ENCODE measurements around the gene SEMA3E. TPM values are rescaled to one million over a fixed set of nuclear protein-coding genes. Genes with fewer than 3 reads are reported as not detected.

The SEMA3E gene
- total and polyA plus RNA-seq, 8 donors = 0.23 to 2.0 (median 0.97) TPM

- intact Hi-C loops (cut with DNase I) = no loop called here
- WGBS, 2 donors = 78 to 92% methylated on average over 2 of the region's 2 CpGs
- no peaks in the 10 kb centered on the region for H3K36me3 ChIP-seq
- no peak overlapping the region for H3K4me3 ChIP-seq
- H3K27ac ChIP-seq = no peak overlapping the region
- no peaks in the 10 kb centered on the region for H3K9me3 ChIP-seq
- no peak for ATAC-seq
- TF ChIP-seq CTCF (IDR thresholded peaks at IDR 0.05) = no peak
- DNase-seq = no peak
- no peaks in the 10 kb centered on the region for H3K27me3 ChIP-seq
- FAIRE-seq = no peak
- no peaks in the 10 kb centered on the region for H3K4me1 ChIP-seq
Measured at GRCh38 chr7:83519240-83519639, 129.7 kb downstream of the SEMA3E start.

- ATAC-seq (no peak), FAIRE-seq (no peak), DNase-seq (no peak)
- Histone ChIP-seq H3K36me3 (no peaks in the 10 kb centered on the region), H3K27ac (no peak overlapping the region), H3K4me1 (no peaks in the 10 kb centered on the region), H3K27me3 (no peaks in the 10 kb centered on the region), H3K4me3 (no peak overlapping the region), H3K9me3 (no peaks in the 10 kb centered on the region)
- TF ChIP-seq CTCF (IDR thresholded peaks at IDR 0.05) = no peak
- WGBS, 2 donors = 41 to 47% methylated on average over 3 of the region's 3 CpGs
- intact Hi-C loops (cut with DNase I) = no loop called here
Measured at GRCh38 chr7:83517035-83517700, 131.8 kb downstream of the SEMA3E start.

GRCh38 chr7:83514977-83515376 is 134.0 kb downstream of the SEMA3E start:
- intact Hi-C loops (cut with DNase I) = no loop called here
- ATAC-seq = no peak

GRCh38 chr7:83509255-83510021 is 139.5 kb downstream of the SEMA3E start:
- 54 to 58% methylated on average over 3 of the region's 3 CpGs for WGBS, 2 donors
- H3K4me3 ChIP-seq = no peak overlapping the region
- no peak overlapping the region for H3K27ac ChIP-seq
- no peak for ATAC-seq
- H3K9me3 ChIP-seq = no peaks in the 10 kb centered on the region
- no peak for TF ChIP-seq CTCF (IDR thresholded peaks at IDR 0.05)
- DNase-seq = no peak
- intact Hi-C loops (cut with DNase I) = no loop called here
- H3K36me3 ChIP-seq = no peaks in the 10 kb centered on the region
- no peaks in the 10 kb centered on the region for H3K27me3 ChIP-seq
- no peaks in the 10 kb centered on the region for H3K4me1 ChIP-seq
- no peak for FAIRE-seq

More at GRCh38 chr7:83514977-83515376, 134.0 kb downstream of the SEMA3E start:
- H3K27ac ChIP-seq = no peak overlapping the region
- FAIRE-seq (no peak), DNase-seq (no peak)
- H3K4me3 ChIP-seq = no peak overlapping the region
- no peaks in the 10 kb centered on the region for H3K27me3 ChIP-seq
- 35 to 36% methylated on average over 3 of the region's 3 CpGs for WGBS, 2 donors
- H3K9me3 ChIP-seq = no peaks in the 10 kb centered on the region
- no peaks in the 10 kb centered on the region for H3K36me3 ChIP-seq
- TF ChIP-seq CTCF (IDR thresholded peaks at IDR 0.05) = no peak
- H3K4me1 ChIP-seq = no peaks in the 10 kb centered on the region

GRCh38 chr7:83504330-83504729 is 144.6 kb downstream of the SEMA3E start:
- H3K27ac ChIP-seq = no peak overlapping the region
- no peak overlapping the region for H3K4me3 ChIP-seq
- DNase-seq (no peak), FAIRE-seq (no peak), ATAC-seq (no peak)
- H3K4me1 ChIP-seq = no peaks in the 10 kb centered on the region
- no peaks in the 10 kb centered on the region for H3K9me3 ChIP-seq
- TF ChIP-seq CTCF (IDR thresholded peaks at IDR 0.05) = no peak
- no peaks in the 10 kb centered on the region for H3K27me3 ChIP-seq
- 60 to 69% methylated on average over 2 of the region's 2 CpGs for WGBS, 2 donors
- intact Hi-C loops (cut with DNase I) = no loop called here
- H3K36me3 ChIP-seq = no peaks in the 10 kb centered on the region
